Right lobe of liver (tissue), 6 donors: ENCODE data around the gene TSKS. TPM values are rescaled to one million over a fixed set of nuclear protein-coding genes. Genes with fewer than 3 reads are reported as not detected.

ENCODE experiments used
- ATAC-seq, 4 donors: fragments of 200-7000 bp; cut with Tn5 transposase; one replicate each; pipeline ENCODE4 v1.9.1; 2020; ENCODE audit warnings: mild to moderate bottlenecking in 4 of 4, moderate library complexity in 4 of 4
- DNase-seq, 3 donors: peaks; one replicate each; pipeline ENCODE4 v3.0.0-alpha.2; 2020
- H3K27ac ChIP-seq, 3 donors: fragments of 200-600 bp; one replicate each; pipeline ENCODE4 v1.8.0; 2022
- H3K27me3 ChIP-seq, 2 donors: fragments of 200-600 bp; one replicate each; pipeline ENCODE4 v1.8.0; 2022
- H3K36me3 ChIP-seq, 4 donors: fragments of 200-600 bp; sonication (generic) in 1 of 4; one replicate each; pipeline versions ENCODE4 v1.5.1 to v1.8.0; 2017 to 2022; ENCODE audit warnings: control low read depth in 1 of 4
- H3K4me1 ChIP-seq, 4 donors: fragments of 200-600 bp; sonication (generic) in 1 of 4; one replicate each; pipeline versions ENCODE4 v1.5.1 to v1.8.0; 2017 to 2022; ENCODE audit warnings: control low read depth in 1 of 4
- H3K4me3 ChIP-seq, 3 donors: fragments of 200-600 bp; one replicate each; pipeline ENCODE4 v1.8.0; 2022
- H3K9me3 ChIP-seq, 4 donors: fragments of 200-600 bp; sonication (generic) in 1 of 4; one replicate each; pipeline versions ENCODE4 v1.5.1 to v1.8.0; 2017 to 2022; ENCODE audit warnings: control low read depth in 1 of 4
- POLR2A ChIP-seq: fragments of 450-650 bp; IDR thresholded peaks from one replicate; pipeline ENCODE4 v1.6.1; 2017; ENCODE audit warnings: antibody characterized with exemption, mild to moderate bottlenecking
- WGBS: methylation state at CpG from one replicate; pipeline ENCODE4 v1.1.6; 2018; ENCODE audit warnings: low coverage, low lambda C conversion rate; ENCODE audit not compliant: insufficient coverage; ENCODE audit errors: missing lambda C conversion rate; 5-methylcytosine and 5-hydroxymethylcytosine counted together
- intact Hi-C, 2 donors: fragments of 100-400 bp; cut with DNase I; formaldehyde crosslinking; loops; one replicate each; pipeline versions ENCODE4 v1.11.2 to v1.14.1; 2022
- microRNA-seq, 2 donors: library from miRNA; unstranded; fragments of <30 nt; microRNA quantifications; one replicate each; pipeline ENCODE4, GENCODE V29; 2019 to 2020
- small RNA-seq, 2 experiments: library from RNA; depleted of rRNA; stranded (forward); fragments of <200 nt; gene quantifications; one replicate each; pipeline ENCODE3, GENCODE V24; 2016
- total RNA-seq, 6 experiments: library from RNA; depleted of rRNA in 2 of 6; stranded (reverse); fragments of >200 nt in 2 of 6; fragmentation: NEBNext Ultra II Directional in 3 of 6; extraction: Animal tissue kit (Norgen Biotek cat#: 25700) in 3 of 6; gene quantifications; one replicate each; pipeline versions ENCODE4 v1.1.0 to v1.2.4, GENCODE V29; 2016 to 2023
- TF ChIP-seq, protein P1 (sequence below), 4 donors: fragments of 200-600 bp in 3 of 4; fragments of 450-650 bp in 1 of 4; IDR thresholded peaks; one replicate each; pipeline versions ENCODE4 v1.5.1 to v1.8.0; 2016 to 2022; ENCODE audit warnings: antibody characterized with exemption in 4 of 4, mild to moderate bottlenecking in 2 of 4
- donor health status: DM: no; HTN: yes; CAD: no.
- donor health status: DM: no; HTN: no; CAD: no.
- donor health status: DM: no; HTN: no; CAD: no.
- donor health status: DM: no; HTN: yes; CAD: no.
- donor health status: DM: no; HTN: yes; CAD: no.

Gene TSKS
- total RNA-seq, 6 experiments from 2014 or later, result not detected

DNA sequence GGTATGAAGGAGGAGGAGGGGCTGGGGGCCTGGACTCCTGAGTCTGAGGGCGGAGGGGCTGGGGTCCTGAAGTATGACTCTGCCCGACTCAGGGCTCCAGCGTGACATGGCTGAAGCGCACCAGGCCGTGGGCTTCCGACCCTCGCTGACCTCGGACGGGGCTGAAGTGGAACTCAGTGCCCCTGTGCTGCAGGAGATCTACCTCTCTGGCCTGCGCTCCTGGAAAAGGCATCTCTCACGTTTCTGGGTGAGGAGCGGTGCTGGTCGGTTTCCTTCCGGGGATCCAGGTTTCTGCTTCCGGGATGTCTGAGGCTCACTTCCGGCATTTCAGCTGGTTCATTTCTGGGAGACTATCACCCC lies 71.0 kb downstream of the TSKS start:
- Histone ChIP-seq H3K4me1 (peaks cover 0 to 17% (median 2%) of the 10 kb centered on the region in 4 donors), H3K36me3 (no peaks in the 10 kb centered on the region), H3K4me3 (no peak overlapping the region), H3K27me3 (no peaks in the 10 kb centered on the region), H3K9me3 (no peaks in the 10 kb centered on the region), H3K27ac (no peak overlapping the region)
- DNase-seq (no peak), ATAC-seq (no peak)
- TF ChIP-seq POLR2A, result no peak
- TF ChIP-seq, protein P1, sequence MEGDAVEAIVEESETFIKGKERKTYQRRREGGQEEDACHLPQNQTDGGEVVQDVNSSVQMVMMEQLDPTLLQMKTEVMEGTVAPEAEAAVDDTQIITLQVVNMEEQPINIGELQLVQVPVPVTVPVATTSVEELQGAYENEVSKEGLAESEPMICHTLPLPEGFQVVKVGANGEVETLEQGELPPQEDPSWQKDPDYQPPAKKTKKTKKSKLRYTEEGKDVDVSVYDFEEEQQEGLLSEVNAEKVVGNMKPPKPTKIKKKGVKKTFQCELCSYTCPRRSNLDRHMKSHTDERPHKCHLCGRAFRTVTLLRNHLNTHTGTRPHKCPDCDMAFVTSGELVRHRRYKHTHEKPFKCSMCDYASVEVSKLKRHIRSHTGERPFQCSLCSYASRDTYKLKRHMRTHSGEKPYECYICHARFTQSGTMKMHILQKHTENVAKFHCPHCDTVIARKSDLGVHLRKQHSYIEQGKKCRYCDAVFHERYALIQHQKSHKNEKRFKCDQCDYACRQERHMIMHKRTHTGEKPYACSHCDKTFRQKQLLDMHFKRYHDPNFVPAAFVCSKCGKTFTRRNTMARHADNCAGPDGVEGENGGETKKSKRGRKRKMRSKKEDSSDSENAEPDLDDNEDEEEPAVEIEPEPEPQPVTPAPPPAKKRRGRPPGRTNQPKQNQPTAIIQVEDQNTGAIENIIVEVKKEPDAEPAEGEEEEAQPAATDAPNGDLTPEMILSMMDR (IDR thresholded peaks at IDR 0.05), result no peak
- 91% methylated on average over 5 of the region's 16 CpGs for WGBS
- intact Hi-C loops, result no loop called here

DNA sequence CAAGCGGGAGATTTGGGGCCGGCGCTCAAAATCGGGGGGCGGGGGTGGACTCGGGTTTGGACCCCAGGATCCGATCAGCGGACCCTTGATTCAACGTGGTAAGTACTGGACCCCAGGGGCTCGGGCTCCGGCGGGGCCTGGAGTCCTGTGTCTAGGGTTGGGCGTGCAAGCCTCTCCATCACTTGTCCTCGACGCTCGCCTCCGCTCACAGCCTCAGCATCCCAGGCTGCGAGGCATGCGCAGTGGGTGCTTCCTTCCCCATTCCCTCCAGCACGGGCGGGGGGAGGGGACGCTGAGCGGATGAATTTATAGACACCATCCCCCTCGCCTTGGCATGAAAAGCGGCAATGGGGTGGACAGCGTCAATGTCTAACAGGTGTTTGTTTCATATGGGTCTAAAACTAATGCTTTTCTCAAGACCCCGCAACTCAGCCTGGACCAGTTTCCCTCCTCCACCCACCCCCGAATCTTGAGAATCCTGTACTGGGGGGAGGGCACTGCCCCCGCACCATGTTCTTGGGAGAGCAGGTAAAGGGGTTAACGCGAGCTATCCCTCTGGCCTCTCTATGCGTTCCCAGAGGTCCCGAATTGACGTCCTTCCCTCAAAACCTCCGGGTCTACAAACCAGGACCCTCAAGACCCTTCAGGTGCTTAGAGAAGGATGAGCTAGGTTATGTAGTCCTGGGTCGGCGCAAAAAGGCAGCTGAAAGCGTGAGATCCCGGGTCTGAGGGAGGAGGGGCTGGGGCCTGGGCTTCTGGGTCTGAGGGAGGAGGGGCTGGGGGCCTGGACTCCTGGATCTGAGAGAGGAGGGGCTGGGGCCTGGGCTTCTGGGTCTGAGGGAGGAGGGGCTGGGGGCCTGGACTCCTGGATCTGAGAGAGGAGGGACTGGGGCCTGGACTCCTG lies 71.6 kb downstream of the TSKS start:
- peaks cover 0 to 17% (median 2%) of the 10 kb centered on the region in 4 donors for H3K4me1 ChIP-seq
- peak overlapping the region; percentile 23 to 39 (median 24) for H3K4me3 ChIP-seq
- TF ChIP-seq, protein P1 (IDR thresholded peaks at IDR 0.05), result no peak
- no peak for TF ChIP-seq POLR2A
- no peaks in the 10 kb centered on the region for H3K9me3 ChIP-seq
- H3K27ac ChIP-seq, result no peak overlapping the region
- DNase-seq, result no peak
- no peaks in the 10 kb centered on the region for H3K27me3 ChIP-seq
- WGBS, result 22% methylated on average over 20 of the region's 39 CpGs
- ATAC-seq, result peak; percentile 9 to 25 (median 18)
- intact Hi-C loops, result no loop called here
- no peaks in the 10 kb centered on the region for H3K36me3 ChIP-seq

DNA sequence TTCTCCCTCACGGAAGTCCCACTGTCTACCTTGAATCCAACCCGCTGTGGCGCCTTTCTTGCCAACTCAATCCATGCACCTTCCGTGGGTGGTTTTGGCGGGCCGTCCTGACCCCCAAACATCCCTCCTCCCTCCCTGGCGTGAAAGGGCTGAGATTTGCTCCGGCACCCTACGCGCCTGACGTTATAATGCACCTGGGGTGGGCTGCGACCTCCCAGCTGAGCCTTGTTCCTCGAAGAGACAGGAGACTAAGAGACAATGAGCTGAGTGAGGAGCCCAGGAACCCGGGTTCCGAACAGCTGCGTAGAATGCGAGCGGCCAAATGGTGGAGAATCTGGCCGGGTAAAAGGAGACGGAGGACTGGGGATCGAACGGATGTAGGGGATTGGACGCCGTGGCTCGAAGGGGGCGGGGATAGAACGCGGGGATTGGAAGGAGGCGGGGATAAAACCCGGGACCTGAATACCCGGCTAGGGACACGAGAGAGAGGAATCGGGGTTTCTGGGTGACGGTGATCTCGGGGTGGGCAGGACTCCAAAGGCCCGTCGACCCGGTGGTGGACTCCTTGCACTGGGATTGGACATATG lies 72.4 kb downstream of the TSKS start, which contains the start of gene CPT1C:
TSS of gene CPT1C (plus strand) at position 461 of the 587 bp plus-strand sequence. CDS start 1,137 bp downstream, outside the sequence.
- H3K27ac ChIP-seq, result peak within 1 kb of the TSS in 2 of 3 donors; percentile 21 to 54
- TF ChIP-seq POLR2A, result no peak
- TF ChIP-seq, protein P1 (IDR thresholded peaks at IDR 0.05), result no peak
- intact Hi-C loops, result no loop called here
- DNase-seq (peak in 2 of 3 donors; percentile 69 to 72), ATAC-seq (peak; percentile 63 to 79 (median 68))
- H3K4me3 ChIP-seq, result peak within 1 kb of the TSS; percentile 23 to 39 (median 24)
- H3K27me3 ChIP-seq, result no peaks in the 10 kb centered on the region
- WGBS, result 4% methylated on average over 33 of the region's 38 CpGs
- H3K4me1 ChIP-seq, result peaks cover 0 to 17% (median 2%) of the 10 kb centered on the region in 4 donors
- H3K36me3 ChIP-seq, result peaks cover 0 to 5% (median 1%) of the 10 kb centered on the region in 4 donors
- H3K9me3 ChIP-seq, result no peaks in the 10 kb centered on the region

DNA sequence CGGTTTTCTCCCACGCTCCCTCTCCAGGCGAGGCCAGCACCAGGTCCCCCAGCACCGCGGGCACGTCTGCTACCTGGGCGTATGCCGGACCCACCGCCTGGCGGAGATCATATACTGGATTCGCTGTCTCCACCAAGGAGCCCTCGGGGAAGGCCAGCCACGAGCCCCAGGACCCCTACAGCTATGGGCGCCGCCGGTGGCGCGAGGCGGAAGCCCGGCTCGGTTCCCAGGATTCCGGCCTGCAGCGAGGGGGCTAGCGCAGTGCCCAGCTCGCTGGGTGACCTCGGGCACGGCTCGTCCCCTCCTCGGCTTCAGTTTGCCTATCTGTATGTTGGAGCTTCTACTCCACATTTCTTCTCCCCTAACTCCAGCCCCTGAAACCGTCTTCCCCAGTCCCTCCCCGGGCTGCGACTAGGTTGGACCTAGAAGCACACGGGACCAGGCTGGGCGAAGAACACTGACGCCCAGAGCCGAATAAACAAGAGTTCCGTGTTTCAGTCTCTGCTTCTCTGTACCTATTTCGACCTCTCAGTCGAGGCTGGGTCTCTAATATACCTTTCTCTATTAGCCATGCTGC lies 72.9 kb downstream of the TSKS start:
- peak; percentile 6 to 44 (median 17) for ATAC-seq
- TF ChIP-seq, protein P1 (IDR thresholded peaks at IDR 0.05), result no peak
- TF ChIP-seq POLR2A, result no peak
- intact Hi-C loops, result no loop called here
- Histone ChIP-seq H3K4me3 (peak overlapping the region; percentile 23 to 39 (median 24)), H3K9me3 (no peaks in the 10 kb centered on the region), H3K4me1 (peaks cover 0 to 17% (median 2%) of the 10 kb centered on the region in 4 donors), H3K36me3 (peaks cover 0 to 8% (median 3%) of the 10 kb centered on the region in 4 donors), H3K27me3 (no peaks in the 10 kb centered on the region), H3K27ac (peak overlapping the region in 2 of 3 donors; percentile 21 to 54)
- 2% methylated on average over 10 of the region's 39 CpGs for WGBS
- DNase-seq, result no peak

Small RNA genes within 50 kb of the gene (microRNA-seq; reads per million reads assigned to microRNA genes)
- 0 to 0.58 reads per million in 2 donors for gene MIR6799

Small RNA genes within 50 kb of the gene (small RNA-seq; reads per million reads assigned to genes)
- gene MIR6799 (0 reads per million in 2 experiments), gene RNU6-841P (0 reads per million in 2 experiments)

Other genes starting within 250 kb of the TSKS start
- gene RCN3, start 235.3 kb downstream of the TSKS start, total RNA-seq, result 10 to 100 TPM in 3 of 6 experiments, 1 to 10 TPM in 3; 5.3 to 18.0 (median 10.9) TPM
- gene NOSIP, start 182.8 kb downstream of the TSKS start, total RNA-seq, result 10 to 100 TPM; 16.2 to 31.9 (median 23.2) TPM
- 1 to 10 TPM; 2.5 to 5.9 (median 3.1) TPM for gene PRRG2, start 182.0 kb downstream of the TSKS start, total RNA-seq
- 1 to 10 TPM; 4.0 to 8.5 (median 5.5) TPM for gene PRR12, start 172.1 kb downstream of the TSKS start, total RNA-seq
- gene RRAS, start 123.2 kb downstream of the TSKS start, total RNA-seq, result 10 to 100 TPM in 5 of 6 experiments, 1 to 10 TPM in 1; 8.5 to 16.4 (median 11.5) TPM
- 10 to 100 TPM; 14.6 to 33.0 (median 27.3) TPM for gene SCAF1, start 121.1 kb downstream of the TSKS start, total RNA-seq
- 10 to 100 TPM; 29.6 to 41.8 (median 35.3) TPM for gene IRF3, start 97.4 kb downstream of the TSKS start, total RNA-seq
- 10 to 100 TPM in 4 of 6 experiments, 1 to 10 TPM in 2; 4.5 to 11.6 (median 10.5) TPM for gene BCL2L12, start 97.4 kb downstream of the TSKS start, total RNA-seq
- gene PRMT1, start 86.0 kb downstream of the TSKS start, total RNA-seq, result 10 to 100 TPM; 25.3 to 63.2 (median 39.9) TPM
- under 1 TPM; 0.19 to 0.70 (median 0.51) TPM for gene ADM5, start 73.7 kb downstream of the TSKS start, total RNA-seq
- gene CPT1C, start 72.2 kb downstream of the TSKS start, total RNA-seq, result 1 to 10 TPM in 3 of 6 experiments, under 1 TPM in 3; 0.43 to 6.7 (median 0.97) TPM
- gene AP2A1, start 3.7 kb upstream of the TSKS start, total RNA-seq, result 100 to 1,000 TPM in 1 of 6 experiments, 10 to 100 TPM in 5; 38.7 to 103 (median 49.8) TPM
- 10 to 100 TPM in 1 of 6 experiments, 1 to 10 TPM in 5; 3.7 to 10.7 (median 6.3) TPM for gene FUZ, start 50.0 kb upstream of the TSKS start, total RNA-seq
- gene MED25, start 55.0 kb upstream of the TSKS start, total RNA-seq, result 10 to 100 TPM in 5 of 6 experiments, 1 to 10 TPM in 1; 9.9 to 16.3 (median 11.8) TPM
- 10 to 100 TPM; 44.4 to 93.0 (median 69.6) TPM for gene PTOV1, start 87.9 kb upstream of the TSKS start, total RNA-seq
- 10 to 100 TPM; 21.0 to 37.5 (median 27.9) TPM for gene PNKP, start 104.3 kb upstream of the TSKS start, total RNA-seq
- gene AKT1S1, start 114.0 kb upstream of the TSKS start, total RNA-seq, result 10 to 100 TPM; 18.2 to 27.0 (median 22.4) TPM
- 10 to 100 TPM; 12.6 to 38.1 (median 27.8) TPM for gene TBC1D17, start 114.4 kb upstream of the TSKS start, total RNA-seq
- gene IL4I1, start 133.6 kb upstream of the TSKS start, total RNA-seq, result 1 to 10 TPM in 2 of 6 experiments, under 1 TPM in 1, not detected in 3; 0.56 to 4.2 (median 1.0) TPM
- 1,000 to 10,000 TPM in 1 of 6 experiments, 100 to 1,000 TPM in 5; 475 to 1,724 (median 619) TPM for gene ATF5, start 165.9 kb upstream of the TSKS start, total RNA-seq
- 10 to 100 TPM in 5 of 6 experiments, 1 to 10 TPM in 1; 9.3 to 55.5 (median 32.6) TPM for gene NUP62, start 166.2 kb upstream of the TSKS start, total RNA-seq
- 1 to 10 TPM in 5 of 6 experiments, under 1 TPM in 1; 0.74 to 3.0 (median 1.7) TPM for gene SIGLEC11, start 197.9 kb upstream of the TSKS start, total RNA-seq